GM19035 (cell line): ENCODE data around the gene ATOSB.

Experiments used
- ATAC-seq: cut with Tn5 transposase; IDR thresholded peaks from one replicate; pipeline ENCODE4 v1.9.1; 2021; ENCODE audit not compliant: unreplicated experiment

Gene ATOSB

GRCh38 chr9:35114113-35114839 is 1.4 kb downstream of the ATOSB start:
- no peak for ATAC-seq

- no peak for ATAC-seq
Observed at GRCh38 chr9:35112257-35113020, 3.2 kb downstream of the ATOSB start.

DNA sequence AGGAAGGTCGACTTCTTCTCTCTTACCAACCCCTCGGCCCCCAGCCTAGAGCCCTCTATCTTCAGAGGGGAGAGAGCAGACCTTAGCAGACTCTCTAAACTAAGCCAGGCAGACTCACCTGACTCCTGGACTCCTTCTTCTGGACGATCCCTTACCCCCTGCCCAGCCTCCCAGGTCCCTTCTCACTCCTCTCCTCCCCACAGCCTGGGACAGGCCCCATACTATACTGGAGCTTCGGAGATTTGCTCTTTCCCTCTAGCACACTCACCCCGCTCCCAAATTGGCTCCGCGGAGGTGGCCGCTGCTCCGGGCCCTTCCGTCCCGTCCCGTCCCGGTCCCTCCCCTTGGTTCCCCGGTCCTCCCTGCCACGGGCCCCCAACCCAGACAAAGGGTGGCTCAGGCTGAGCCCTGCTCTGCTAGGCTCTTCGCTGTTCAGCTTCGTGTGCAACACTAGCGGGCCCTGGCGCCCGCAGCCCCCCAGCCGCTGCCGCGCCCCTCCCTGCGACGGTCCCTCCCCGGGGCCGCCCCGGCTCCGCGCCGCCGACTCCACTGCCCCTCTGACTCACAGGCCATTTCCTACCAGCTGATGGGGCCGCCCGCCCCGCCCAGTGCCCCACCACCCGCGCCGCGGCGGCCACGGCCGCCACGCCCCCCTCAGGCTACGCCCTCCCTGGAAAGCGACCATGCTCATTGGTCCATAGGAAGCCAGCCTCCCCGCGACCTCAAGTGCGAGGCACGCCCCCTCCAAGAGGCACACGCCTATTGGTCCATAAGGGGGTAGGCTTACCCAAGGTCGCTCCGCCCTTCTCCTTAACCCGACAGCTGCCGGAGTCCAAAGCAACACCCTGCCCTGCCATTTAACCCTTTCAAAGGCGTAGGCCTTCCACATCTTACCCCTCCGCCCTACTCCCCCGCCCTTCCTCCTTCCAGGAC is 4.4 kb downstream of the ATOSB start:
- ATAC-seq: peak; percentile 74

- ATAC-seq: no peak
Observed at GRCh38 chr9:35110327-35110761, 5.3 kb downstream of the ATOSB start.

DNA sequence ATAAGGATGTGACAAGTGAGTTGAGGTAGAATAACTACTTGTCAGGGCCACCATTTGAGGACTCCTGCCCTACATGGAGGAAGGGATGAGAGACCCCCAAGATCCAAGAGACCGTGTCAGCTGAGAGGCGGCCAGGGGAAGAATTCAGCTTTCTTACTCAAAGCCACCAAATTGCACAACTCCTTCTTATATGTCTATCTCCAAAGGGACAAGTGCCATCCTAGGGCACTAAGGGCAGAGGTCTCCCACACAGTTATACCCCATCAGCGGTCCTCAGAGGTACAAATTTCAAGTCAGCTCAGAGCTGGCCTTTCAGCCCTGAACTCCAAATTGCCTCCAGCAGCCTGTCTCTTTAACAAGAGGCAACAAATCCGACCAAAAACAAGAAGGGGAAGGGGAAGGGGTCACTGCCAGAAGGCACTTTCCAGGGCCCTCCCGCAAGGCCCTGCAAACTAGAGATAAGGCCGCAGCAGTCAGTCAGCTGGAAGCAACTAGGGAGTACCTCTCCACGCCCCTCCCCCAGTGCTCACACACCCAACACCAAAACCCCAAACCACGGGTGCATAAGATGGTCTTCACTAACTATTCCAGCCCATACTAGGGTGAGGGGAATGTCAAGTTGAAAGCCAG is 6.6 kb downstream of the ATOSB start:
- ATAC-seq: no peak

DNA sequence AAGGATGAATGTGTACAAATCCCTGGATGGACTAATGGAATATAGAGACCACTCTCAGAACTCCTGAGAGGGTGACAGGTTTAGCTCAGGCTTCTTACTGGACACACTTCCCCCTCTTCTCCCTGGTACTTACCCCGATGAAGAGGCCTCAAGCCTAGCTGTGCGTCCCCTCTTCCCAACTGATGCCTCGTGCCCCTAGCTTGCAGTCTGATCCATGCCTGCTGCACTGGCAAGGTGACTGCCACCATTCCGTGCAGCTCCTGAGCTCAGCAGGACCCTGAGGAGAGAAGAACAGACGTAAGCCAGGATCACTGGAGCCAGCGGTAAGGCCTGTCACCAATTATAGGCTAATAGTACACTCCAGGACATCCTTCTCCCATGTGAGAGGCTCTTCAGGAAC is 7.2 kb downstream of the ATOSB start:
- no peak for ATAC-seq

DNA sequence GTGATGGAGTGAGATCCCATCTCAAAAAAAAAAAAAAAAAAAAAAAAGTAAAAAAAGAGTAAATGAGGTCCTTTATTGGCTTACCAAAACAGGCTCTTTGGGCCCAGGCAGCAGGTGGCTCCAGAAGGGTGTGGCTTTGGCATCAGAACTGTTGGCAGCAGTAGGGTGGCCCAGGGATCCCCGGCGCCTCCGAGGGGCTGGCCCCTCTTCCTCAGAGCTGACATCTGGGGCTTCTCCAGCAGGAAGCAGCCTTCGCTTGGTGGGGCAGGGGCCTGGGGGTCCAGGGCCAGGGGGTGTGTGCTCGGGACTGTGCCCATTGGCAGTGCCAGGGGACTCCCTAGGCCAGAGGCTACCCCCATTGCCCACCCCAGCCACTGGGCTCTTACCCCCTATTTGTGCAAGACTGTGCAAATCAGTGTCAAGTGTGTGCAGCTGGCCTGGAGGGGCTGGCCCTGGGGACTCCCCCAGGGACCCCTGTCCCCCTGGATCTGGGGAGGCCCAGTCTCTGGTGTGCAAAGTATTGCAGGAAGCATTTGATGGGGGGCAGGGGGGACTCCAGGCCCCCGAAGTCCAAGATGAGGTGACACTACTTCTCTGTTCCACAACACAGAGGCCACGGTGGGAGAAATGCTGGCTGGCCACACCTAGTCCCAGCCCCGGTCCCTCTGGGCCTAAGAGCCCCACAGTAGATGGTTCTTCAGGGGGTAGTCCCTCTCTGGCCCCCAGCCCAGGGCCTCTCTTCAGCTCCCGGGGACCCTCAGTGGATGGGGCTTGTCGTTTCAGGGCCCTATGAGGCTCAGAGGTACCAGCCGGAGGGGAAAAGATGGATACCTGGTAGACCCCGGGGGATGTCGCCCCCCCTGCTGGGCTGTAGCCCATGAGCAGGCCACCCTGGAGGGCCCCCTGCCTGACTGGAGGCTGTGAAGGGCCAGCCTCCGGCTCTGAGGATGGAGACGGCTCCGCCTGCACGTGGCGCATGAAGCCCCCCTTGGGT is 8.1 kb downstream of the ATOSB start:
- no peak for ATAC-seq

GRCh38 chr9:35106343-35106730 is 9.3 kb downstream of the ATOSB start:
- ATAC-seq: no peak

- no peak for ATAC-seq
Observed at GRCh38 chr9:35105571-35106342, 9.9 kb downstream of the ATOSB start.

- no peak for ATAC-seq
Observed at GRCh38 chr9:35105126-35105525, 10.5 kb downstream of the ATOSB start.

- no peak for ATAC-seq
Observed at GRCh38 chr9:35104586-35104985, 11.1 kb downstream of the ATOSB start.

DNA sequence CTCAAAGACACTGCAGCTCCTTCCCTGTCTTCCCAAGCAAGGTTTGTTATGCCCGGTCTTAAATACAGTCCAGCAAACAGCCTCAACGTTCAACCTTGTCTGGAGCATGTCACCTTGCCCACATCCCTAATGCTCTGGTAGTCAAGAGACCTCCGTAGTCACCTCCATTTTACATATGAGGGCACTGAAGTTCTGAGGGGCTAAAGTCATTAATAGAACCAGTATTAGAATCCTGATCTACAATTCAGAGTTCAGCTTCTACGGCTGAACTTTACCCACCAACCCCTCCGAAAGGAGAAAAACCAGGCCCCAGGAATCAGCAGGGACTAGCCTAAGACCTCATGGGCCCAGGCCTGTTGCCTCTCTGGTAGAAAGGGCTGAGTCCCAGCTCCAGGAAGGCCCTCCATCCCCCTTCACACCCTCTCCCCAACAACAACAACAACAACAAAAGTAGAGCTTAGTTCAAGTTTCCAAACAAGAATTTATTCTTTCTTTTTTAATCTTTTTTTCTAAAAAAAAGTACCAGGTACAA is 11.9 kb downstream of the ATOSB start:
- no peak for ATAC-seq

DNA sequence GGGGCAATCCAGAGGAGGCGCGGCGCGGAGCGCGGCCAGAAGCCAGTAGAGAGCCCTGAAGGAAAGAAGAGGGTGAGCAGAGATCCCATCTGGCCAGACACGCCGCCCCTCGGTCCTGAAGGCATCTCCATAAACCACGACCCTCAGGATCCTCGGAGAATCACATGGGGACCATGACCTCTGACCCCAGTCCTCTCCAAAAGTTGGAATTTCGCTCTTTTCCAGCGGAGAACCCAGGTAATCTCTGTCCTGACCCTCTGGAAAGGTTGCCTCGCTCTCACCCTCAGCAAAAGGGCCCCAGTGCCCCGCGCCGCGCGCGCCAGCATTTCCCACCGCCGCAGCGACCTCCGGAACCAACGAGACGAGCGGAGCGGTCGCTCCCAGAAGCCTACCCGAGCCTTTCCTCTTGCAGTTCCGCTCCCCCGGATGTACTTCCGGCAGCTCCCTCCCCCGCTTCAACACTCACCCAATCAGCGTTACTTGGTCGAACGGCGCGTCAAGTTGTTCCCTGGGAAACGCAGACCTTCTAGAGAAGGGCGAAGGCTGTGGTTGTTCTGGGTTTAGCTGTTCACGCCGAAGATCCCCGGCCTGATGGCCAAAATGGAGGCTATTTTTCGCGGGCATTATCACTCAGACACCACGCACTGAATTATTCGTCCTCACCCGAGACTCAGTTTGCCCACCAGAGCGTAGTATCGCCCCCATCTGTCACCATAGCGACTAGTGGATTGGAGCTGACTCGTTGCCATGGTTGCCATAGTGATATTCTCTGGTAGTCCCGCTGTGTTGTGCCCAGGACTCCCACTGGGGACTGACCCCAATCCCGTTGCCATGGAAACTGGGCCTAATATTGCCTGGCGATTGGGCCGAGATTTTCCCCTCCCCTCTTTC is 12.6 kb downstream of the ATOSB start, which contains the start of gene STOML2:
TSS of gene STOML2 (minus strand) at position 363 of the 891 bp plus-strand sequence. CDS start at position 326, 37 bp downstream.
- ATAC-seq: peak; percentile 97

DNA sequence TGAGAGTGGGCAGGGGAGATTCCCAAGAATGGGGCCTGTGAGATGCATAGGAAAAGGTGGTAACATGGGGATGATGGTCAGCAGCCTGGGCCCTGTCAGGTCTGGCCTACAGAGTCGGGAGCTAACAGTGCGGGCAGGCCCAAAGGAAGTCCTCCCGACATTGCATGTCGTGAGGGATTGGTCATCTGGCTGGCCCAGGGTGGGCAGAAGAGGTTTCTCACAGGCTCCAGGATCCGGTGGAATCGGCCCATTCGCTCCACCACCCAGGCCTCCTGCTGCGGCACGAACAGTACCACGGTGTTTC is 13.2 kb downstream of the ATOSB start:
- peak; percentile 26 for ATAC-seq

GRCh38 chr9:35097573-35097972 is 18.1 kb downstream of the ATOSB start:
- no peak for ATAC-seq

- ATAC-seq: peak; percentile 90
Observed at GRCh38 chr9:35096035-35096849, 19.4 kb downstream of the ATOSB start, which contains the start of gene PIGO. TSS of gene PIGO (minus strand) at chr9:35096591. CDS start at chr9:35095565, 1,026 bp downstream.

- ATAC-seq: no peak
Observed at GRCh38 chr9:35091536-35091935, 24.1 kb downstream of the ATOSB start.
